Right lobe of liver (tissue), 4 donors: ENCODE results near the gene TXNDC9.

ENCODE experiments used
- CTCF ChIP-seq, 4 donors: fragments of 200-600 bp in 3 of 4; fragments of 450-650 bp in 1 of 4; IDR thresholded peaks; one replicate each; pipeline versions ENCODE4 v1.5.1 to v1.8.0; 2016 to 2022; ENCODE audit warnings: antibody characterized with exemption in 4 of 4, mild to moderate bottlenecking in 2 of 4
- POLR2A ChIP-seq: fragments of 450-650 bp; IDR thresholded peaks from one replicate; pipeline ENCODE4 v1.6.1; 2017; ENCODE audit warnings: antibody characterized with exemption, mild to moderate bottlenecking
- donor health status: DM: no; HTN: no; CAD: no.
- donor health status: DM: no; HTN: no; CAD: no.
- donor health status: DM: no; HTN: yes; CAD: no.

GRCh38 chr2:99342536-99342935 is 6.4 kb upstream of the TXNDC9 start:
- no peak for TF ChIP-seq CTCF (IDR thresholded peaks at IDR 0.05)
- no peak for TF ChIP-seq POLR2A
